GM18868 (cell line): ENCODE measurements around the gene HGS.

Experiments used
- ATAC-seq: cut with Tn5 transposase; IDR thresholded peaks from one replicate; pipeline ENCODE4 v1.9.1; 2021; ENCODE audit warnings: mild to moderate bottlenecking, moderate library complexity; ENCODE audit not compliant: unreplicated experiment

The HGS gene

GRCh38 chr17:81683584-81684441 is at the start of gene HGS, which contains the start of gene ARL16:
Gene HGS, plus strand, starts transcription at chr17:81684011. Its CDS starts 56 bp downstream, at chr17:81684067.
Gene ARL16, minus strand, starts transcription at chr17:81683797. Its CDS starts 44 bp downstream, at chr17:81683753.
- peak; percentile 94 for ATAC-seq

GRCh38 chr17:81635431-81635830 is 48.4 kb upstream of the HGS start:
- no peak for ATAC-seq

- ATAC-seq: no peak
Observed at GRCh38 chr17:81635973-81636504, 47.8 kb upstream of the HGS start.

- peak; percentile 77 for ATAC-seq
Observed at GRCh38 chr17:81636505-81637288, 47.1 kb upstream of the HGS start, which contains the start of the genes NPLOC4 and TSPAN10. Gene NPLOC4, minus strand, starts transcription at chr17:81637112. Its CDS starts 182 bp downstream, at chr17:81636930. Gene TSPAN10, plus strand, starts transcription at chr17:81637196. Its CDS starts 5,217 bp downstream, at chr17:81642413.

GRCh38 chr17:81638683-81639082 is 45.1 kb upstream of the HGS start:
- ATAC-seq: no peak

GRCh38 chr17:81640011-81640410 is 43.8 kb upstream of the HGS start:
- ATAC-seq: no peak

- no peak for ATAC-seq
Observed at GRCh38 chr17:81641825-81642489, 41.9 kb upstream of the HGS start.

- no peak for ATAC-seq
Observed at GRCh38 chr17:81644496-81644895, 39.3 kb upstream of the HGS start.

- ATAC-seq: no peak
Observed at GRCh38 chr17:81644976-81645952, 38.5 kb upstream of the HGS start.

GRCh38 chr17:81646869-81647600 is 36.8 kb upstream of the HGS start:
- ATAC-seq: no peak

GRCh38 chr17:81647640-81648012 is 36.2 kb upstream of the HGS start:
- ATAC-seq: no peak

GRCh38 chr17:81648013-81648706 is 35.7 kb upstream of the HGS start:
- no peak for ATAC-seq

GRCh38 chr17:81648707-81649085 is 35.1 kb upstream of the HGS start:
- ATAC-seq: no peak

- ATAC-seq: no peak
Observed at GRCh38 chr17:81650951-81651350, 32.9 kb upstream of the HGS start.

- no peak for ATAC-seq
Observed at GRCh38 chr17:81651692-81652091, 32.1 kb upstream of the HGS start.

- ATAC-seq: no peak
Observed at GRCh38 chr17:81652906-81653771, 30.7 kb upstream of the HGS start.

GRCh38 chr17:81655378-81656117 is 28.3 kb upstream of the HGS start:
- no peak for ATAC-seq
